ENCODE results near the gene SENP5.

DNA sequence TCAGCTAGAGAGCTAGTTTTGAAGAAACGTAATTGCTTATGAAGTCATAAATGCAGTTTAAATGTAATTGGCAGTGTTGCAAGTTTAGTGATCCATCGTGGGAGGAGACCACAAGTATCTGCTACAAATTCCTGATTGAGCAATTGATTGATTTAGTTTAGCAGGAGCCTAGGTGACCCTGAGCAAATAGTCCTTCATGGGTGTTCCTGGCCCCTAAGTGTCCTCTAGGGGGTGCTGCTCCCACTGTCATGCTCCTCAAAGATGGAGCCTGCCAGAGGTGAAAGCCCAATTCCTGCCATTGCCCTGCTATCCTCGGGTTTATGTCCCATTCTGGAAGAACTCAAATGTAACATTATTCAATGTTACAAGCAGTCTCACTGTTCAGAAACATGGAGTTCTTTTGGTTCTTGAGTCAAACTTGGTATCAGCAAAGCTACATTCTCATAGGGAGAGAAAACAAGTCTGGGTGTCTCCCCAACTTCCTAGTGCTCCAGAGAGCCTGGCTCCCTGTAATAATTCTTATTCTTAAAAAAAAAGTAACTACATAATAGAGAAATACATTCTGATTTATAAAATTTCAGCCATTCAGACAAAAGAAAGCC is 29.8 kb upstream of the SENP5 start:
- TF ChIP-seq, protein P1, sequence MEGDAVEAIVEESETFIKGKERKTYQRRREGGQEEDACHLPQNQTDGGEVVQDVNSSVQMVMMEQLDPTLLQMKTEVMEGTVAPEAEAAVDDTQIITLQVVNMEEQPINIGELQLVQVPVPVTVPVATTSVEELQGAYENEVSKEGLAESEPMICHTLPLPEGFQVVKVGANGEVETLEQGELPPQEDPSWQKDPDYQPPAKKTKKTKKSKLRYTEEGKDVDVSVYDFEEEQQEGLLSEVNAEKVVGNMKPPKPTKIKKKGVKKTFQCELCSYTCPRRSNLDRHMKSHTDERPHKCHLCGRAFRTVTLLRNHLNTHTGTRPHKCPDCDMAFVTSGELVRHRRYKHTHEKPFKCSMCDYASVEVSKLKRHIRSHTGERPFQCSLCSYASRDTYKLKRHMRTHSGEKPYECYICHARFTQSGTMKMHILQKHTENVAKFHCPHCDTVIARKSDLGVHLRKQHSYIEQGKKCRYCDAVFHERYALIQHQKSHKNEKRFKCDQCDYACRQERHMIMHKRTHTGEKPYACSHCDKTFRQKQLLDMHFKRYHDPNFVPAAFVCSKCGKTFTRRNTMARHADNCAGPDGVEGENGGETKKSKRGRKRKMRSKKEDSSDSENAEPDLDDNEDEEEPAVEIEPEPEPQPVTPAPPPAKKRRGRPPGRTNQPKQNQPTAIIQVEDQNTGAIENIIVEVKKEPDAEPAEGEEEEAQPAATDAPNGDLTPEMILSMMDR (IDR thresholded peaks at IDR 0.05; ENCODE audit: low read depth, low read length, missing input control): peak; percentile 79
- TF ChIP-seq, protein P2, sequence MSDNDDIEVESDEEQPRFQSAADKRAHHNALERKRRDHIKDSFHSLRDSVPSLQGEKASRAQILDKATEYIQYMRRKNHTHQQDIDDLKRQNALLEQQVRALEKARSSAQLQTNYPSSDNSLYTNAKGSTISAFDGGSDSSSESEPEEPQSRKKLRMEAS (IDR thresholded peaks at IDR 0.05): no peak
- TF ChIP-seq HNF4A (conservative IDR thresholded peaks at IDR 0.05): peak; percentile 26 to 63
- TF ChIP-seq EGR1 (IDR thresholded peaks at IDR 0.05; ENCODE audit: low read depth in 2 of 2): no peak
- TF ChIP-seq RXRA (IDR thresholded peaks at IDR 0.05): peak; percentile 44 to 76
- TF ChIP-seq RAD21 (IDR thresholded peaks at IDR 0.05): peak; percentile 87 to 88
- no peak for TF ChIP-seq TAF1 (conservative IDR thresholded peaks at IDR 0.05)
